Stomach (tissue), 9 donors: Measurements from ENCODE around the gene GATA3. TPM values are rescaled to one million over a fixed set of nuclear protein-coding genes. Genes with fewer than 3 reads are reported as not detected.

ENCODE experiments used
- DNase-seq, 2 donors: peaks; one replicate each; pipeline versions ENCODE4 v3.0.0 to v3.0.0-alpha.2; 2013 to 2019
- H3K27ac ChIP-seq, 5 donors: fragments of 200-600 bp in 4 of 5; sonication (generic) in 4 of 5; one replicate each; pipeline ENCODE4 v1.5.1; 2013 to 2019; ENCODE audit warnings: mild to moderate bottlenecking in 1 of 5, moderate library complexity in 1 of 5
- H3K27me3 ChIP-seq, 3 donors: fragments of 200-600 bp; sonication (generic); one replicate each; pipeline ENCODE4 v1.5.1; 2017 to 2019; ENCODE audit warnings: mixed run types in 1 of 3
- H3K36me3 ChIP-seq, 4 donors: fragments of 200-600 bp; sonication (generic); 1 replicate in 3 of 4; 2 replicates in 1 of 4; pipeline ENCODE4 v1.5.1; 2016 to 2019
- H3K4me1 ChIP-seq, 4 donors: fragments of 200-600 bp; sonication (generic); one replicate each; pipeline ENCODE4 v1.5.1; 2016 to 2019
- H3K4me3 ChIP-seq, 4 donors: fragments of 200-600 bp; sonication (generic) in 3 of 4; one replicate each; pipeline ENCODE4 v1.5.1; 2016 to 2019; ENCODE audit warnings: mild to moderate bottlenecking in 1 of 4
- H3K9me3 ChIP-seq, 4 donors: fragments of 200-600 bp; sonication (generic); one replicate each; pipeline ENCODE4 v1.5.1; 2016 to 2019
- CTCF ChIP-seq, 7 experiments: fragments of 450-650 bp in 4 of 7; fragments of 200-600 bp in 3 of 7; sonication (generic) in 3 of 7; IDR thresholded peaks; one replicate each; pipeline ENCODE4 v1.5.1; 2016 to 2019; ENCODE audit warnings: antibody characterized with exemption in 7 of 7, control low read depth in 2 of 7, mild to moderate bottlenecking in 1 of 7
- EP300 ChIP-seq: sonication (generic); formaldehyde crosslinking; IDR thresholded peaks from one replicate; pipeline ENCODE4 v1.6.1; 2017; ENCODE audit warnings: antibody characterized with exemption
- POLR2A ChIP-seq, 4 donors: fragments of 450-650 bp; IDR thresholded peaks; one replicate each; pipeline ENCODE4 v1.6.1; 2016; ENCODE audit warnings: antibody characterized with exemption in 4 of 4, control low read depth in 2 of 4, mild to moderate bottlenecking in 1 of 4, moderate library complexity in 1 of 4
- POLR2AphosphoS5 ChIP-seq, 3 donors: sonication (generic); formaldehyde crosslinking; IDR thresholded peaks; one replicate each; pipeline ENCODE4 v1.6.1; 2016; ENCODE audit warnings: antibody characterized with exemption in 3 of 3
- WGBS, 5 donors: extraction: QIAGEN DNeasy Blood & Tissue Kit in 3 of 5; methylation state at CpG; one replicate each; pipeline versions ENCODE4 v1.1.5 to v1.1.7; 2013 to 2018; 5-methylcytosine and 5-hydroxymethylcytosine counted together
- intact Hi-C: fragments of 100-400 bp; cut with DNase I; formaldehyde crosslinking; loops from one replicate; pipeline ENCODE4 v1.15.1; 2023; ENCODE audit warnings: low total_unique reads
- polyA plus RNA-seq, 3 donors: library from polyadenylated mRNA; stranded (reverse); fragments of 200-250 nt; gene quantifications; one replicate each; pipeline ENCODE4 v1.2.3, GENCODE V29; 2013
- total RNA-seq, 5 donors: library from RNA; depleted of rRNA; stranded (reverse); fragments of >200 nt; gene quantifications; one replicate each; pipeline versions ENCODE4 v1.1.0 to v1.2.3, GENCODE V29; 2014 to 2016
- donor health status: healthy with polysubstance abuse.
- donor health status: Bipolar disorder and iron deficiency.
- donor health status: healthy.

Gene GATA3
- total and polyA plus RNA-seq, 8 donors, result 0.12 to 1.2 (median 0.18) TPM; not detected in 2

- H3K4me1 ChIP-seq, result peaks cover 24 to 44% (median 35%) of the 10 kb centered on the region in 4 donors
- no peak overlapping the region for H3K27ac ChIP-seq
- 2 to 4% (median 2%) methylated on average over 6 to 37 of the region's 37 CpGs for WGBS, 5 donors
- peak overlapping the region; percentile 15 to 42 (median 22) for H3K4me3 ChIP-seq
- peaks cover 0 to 8% (median 0%) of the 10 kb centered on the region in 4 donors for H3K9me3 ChIP-seq
- intact Hi-C loops, result no loop called here
- peak in 1 of 2 donors; percentile 39 for DNase-seq
- H3K36me3 ChIP-seq, result no peaks in the 10 kb centered on the region
- TF ChIP-seq POLR2AphosphoS5 (IDR thresholded peaks at IDR 0.05) (no peak), EP300 (no peak), CTCF (IDR thresholded peaks at IDR 0.05) (no peak), POLR2A (IDR thresholded peaks at IDR 0.05) (no peak)
- peaks cover 46 to 87% (median 83%) of the 10 kb centered on the region in 3 donors for H3K27me3 ChIP-seq
Measured at GRCh38 chr10:8034466-8035005, 20.0 kb upstream of the GATA3 start.

DNA sequence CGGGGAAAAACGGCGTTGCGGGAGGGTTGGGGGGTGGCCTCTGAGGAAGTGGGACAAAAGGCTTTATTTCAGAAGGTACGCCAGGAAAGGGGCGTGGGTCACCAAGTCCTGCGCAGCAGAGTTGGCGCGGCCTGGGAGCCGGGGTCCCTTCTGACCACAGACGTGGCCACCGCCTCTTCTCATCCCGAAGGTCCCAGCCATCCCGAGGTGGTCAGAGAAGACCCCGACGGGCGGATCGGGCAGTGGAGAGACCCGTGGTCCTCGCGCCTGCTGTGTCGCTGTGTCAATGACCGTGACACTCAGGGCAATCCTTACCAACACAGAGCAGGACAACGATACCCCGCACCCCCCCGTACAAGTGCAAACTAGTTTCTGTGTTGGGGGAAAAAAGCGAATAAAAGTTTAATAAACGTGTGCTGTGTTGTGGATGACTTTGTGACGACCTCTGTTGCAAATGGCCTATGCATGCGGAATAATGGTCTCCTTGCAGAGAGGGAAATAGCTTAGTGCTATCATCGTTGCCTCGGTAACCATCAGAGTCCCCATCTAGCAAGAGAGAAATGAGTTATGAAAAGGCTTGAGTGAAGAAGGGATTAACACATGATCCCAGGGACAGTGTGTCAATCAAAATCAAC lies 19.4 kb upstream of the GATA3 start:
- Histone ChIP-seq H3K4me3 (peak overlapping the region; percentile 15 to 42 (median 22)), H3K36me3 (no peaks in the 10 kb centered on the region), H3K9me3 (peaks cover 0 to 8% (median 0%) of the 10 kb centered on the region in 4 donors), H3K4me1 (peaks cover 24 to 44% (median 35%) of the 10 kb centered on the region in 4 donors), H3K27ac (no peak overlapping the region), H3K27me3 (peaks cover 46 to 92% (median 89%) of the 10 kb centered on the region in 3 donors)
- intact Hi-C loops, result no loop called here
- peak in 1 of 2 donors; percentile 58 for DNase-seq
- no peak for TF ChIP-seq POLR2AphosphoS5 (IDR thresholded peaks at IDR 0.05)
- no peak for TF ChIP-seq POLR2A (IDR thresholded peaks at IDR 0.05)
- no peak for TF ChIP-seq CTCF (IDR thresholded peaks at IDR 0.05)
- TF ChIP-seq EP300, result no peak
- WGBS, 5 donors, result 5 to 12% (median 9%) methylated on average over 24 to 32 of the region's 32 CpGs

- Histone ChIP-seq H3K27me3 (peaks cover 46 to 99% (median 96%) of the 10 kb centered on the region in 3 donors), H3K4me3 (no peak overlapping the region), H3K9me3 (peaks cover 0 to 8% (median 0%) of the 10 kb centered on the region in 4 donors), H3K36me3 (no peaks in the 10 kb centered on the region), H3K4me1 (peaks cover 24 to 44% (median 35%) of the 10 kb centered on the region in 4 donors), H3K27ac (no peak overlapping the region)
- TF ChIP-seq POLR2AphosphoS5 (IDR thresholded peaks at IDR 0.05) (no peak), CTCF (IDR thresholded peaks at IDR 0.05) (no peak), EP300 (no peak), POLR2A (IDR thresholded peaks at IDR 0.05) (no peak)
- intact Hi-C loops, result no loop called here
- WGBS, 5 donors, result 8 to 15% (median 10%) methylated on average over 44 to 47 of the region's 47 CpGs
- DNase-seq, result no peak
Measured at GRCh38 chr10:8035641-8036470, 18.6 kb upstream of the GATA3 start.

- intact Hi-C loops, result no loop called here
- Histone ChIP-seq H3K4me1 (peaks cover 24 to 44% (median 35%) of the 10 kb centered on the region in 4 donors), H3K4me3 (no peak overlapping the region), H3K9me3 (peaks cover 0 to 8% (median 0%) of the 10 kb centered on the region in 4 donors), H3K27ac (no peak overlapping the region), H3K36me3 (no peaks in the 10 kb centered on the region), H3K27me3 (peaks cover 46 to 100% (median 96%) of the 10 kb centered on the region in 3 donors)
- WGBS, 5 donors, result 9 to 14% (median 11%) methylated on average over 12 to 18 of the region's 18 CpGs
- TF ChIP-seq EP300 (no peak), POLR2A (IDR thresholded peaks at IDR 0.05) (no peak), CTCF (IDR thresholded peaks at IDR 0.05) (no peak), POLR2AphosphoS5 (IDR thresholded peaks at IDR 0.05) (no peak)
- DNase-seq, result no peak
Measured at GRCh38 chr10:8036506-8037198, 17.8 kb upstream of the GATA3 start.
